Astrocyte of the spinal cord (primary cell): ENCODE measurements around the gene ATF7IP.
"Not testable (repeated sequence)": the region's sequence is repeated elsewhere in the genome, so short reads cannot be mapped to it uniquely, and the experiment has no call there.

Experiments
- DNase-seq: peaks from one replicate; pipeline ENCODE4 v3.0.0; 2011; ENCODE audit warnings: low read depth, low spot score
- H3K4me3 ChIP-seq: 2 replicates; pipeline ENCODE4 v1.5.1; 2011; ENCODE audit warnings: low read depth, mild to moderate bottlenecking, low read length, moderate library complexity
- in situ Hi-C: cut with HindIII; loops from 2 replicates; pipeline ENCODE4 v1.10.0; 2017; ENCODE audit warnings: low sequenced_read_pairs
- TF ChIP-seq, protein P1 (sequence below): IDR thresholded peaks from 2 replicates; pipeline ENCODE4 v1.5.1; 2012; ENCODE audit warnings: low read depth, mild to moderate bottlenecking, low read length, inconsistent platforms

ATF7IP gene

DNA sequence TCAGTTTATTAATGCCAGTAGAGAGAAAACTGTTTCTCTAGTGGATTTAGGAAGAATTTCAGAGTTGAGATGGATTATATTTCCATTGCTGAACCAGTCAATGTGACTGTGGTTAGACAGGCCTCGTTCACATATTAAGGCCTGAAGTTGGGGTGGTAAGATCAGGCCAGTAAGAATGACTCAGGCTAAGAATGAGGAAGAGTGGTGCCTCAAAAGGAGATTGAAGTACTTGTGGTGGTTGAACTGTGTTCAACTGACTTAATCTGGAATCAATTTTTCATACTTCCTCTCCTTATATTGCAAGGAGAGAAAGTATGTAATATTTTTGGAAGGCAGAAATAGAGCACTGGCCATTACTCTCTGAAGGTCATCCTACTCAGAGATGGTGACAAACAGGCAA lies 37.8 kb upstream of the ATF7IP start:
- no peak overlapping the region for H3K4me3 ChIP-seq
- DNase-seq: no peak
- TF ChIP-seq, protein P1, sequence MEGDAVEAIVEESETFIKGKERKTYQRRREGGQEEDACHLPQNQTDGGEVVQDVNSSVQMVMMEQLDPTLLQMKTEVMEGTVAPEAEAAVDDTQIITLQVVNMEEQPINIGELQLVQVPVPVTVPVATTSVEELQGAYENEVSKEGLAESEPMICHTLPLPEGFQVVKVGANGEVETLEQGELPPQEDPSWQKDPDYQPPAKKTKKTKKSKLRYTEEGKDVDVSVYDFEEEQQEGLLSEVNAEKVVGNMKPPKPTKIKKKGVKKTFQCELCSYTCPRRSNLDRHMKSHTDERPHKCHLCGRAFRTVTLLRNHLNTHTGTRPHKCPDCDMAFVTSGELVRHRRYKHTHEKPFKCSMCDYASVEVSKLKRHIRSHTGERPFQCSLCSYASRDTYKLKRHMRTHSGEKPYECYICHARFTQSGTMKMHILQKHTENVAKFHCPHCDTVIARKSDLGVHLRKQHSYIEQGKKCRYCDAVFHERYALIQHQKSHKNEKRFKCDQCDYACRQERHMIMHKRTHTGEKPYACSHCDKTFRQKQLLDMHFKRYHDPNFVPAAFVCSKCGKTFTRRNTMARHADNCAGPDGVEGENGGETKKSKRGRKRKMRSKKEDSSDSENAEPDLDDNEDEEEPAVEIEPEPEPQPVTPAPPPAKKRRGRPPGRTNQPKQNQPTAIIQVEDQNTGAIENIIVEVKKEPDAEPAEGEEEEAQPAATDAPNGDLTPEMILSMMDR: no peak
- in situ Hi-C loops: no loop called here

DNA sequence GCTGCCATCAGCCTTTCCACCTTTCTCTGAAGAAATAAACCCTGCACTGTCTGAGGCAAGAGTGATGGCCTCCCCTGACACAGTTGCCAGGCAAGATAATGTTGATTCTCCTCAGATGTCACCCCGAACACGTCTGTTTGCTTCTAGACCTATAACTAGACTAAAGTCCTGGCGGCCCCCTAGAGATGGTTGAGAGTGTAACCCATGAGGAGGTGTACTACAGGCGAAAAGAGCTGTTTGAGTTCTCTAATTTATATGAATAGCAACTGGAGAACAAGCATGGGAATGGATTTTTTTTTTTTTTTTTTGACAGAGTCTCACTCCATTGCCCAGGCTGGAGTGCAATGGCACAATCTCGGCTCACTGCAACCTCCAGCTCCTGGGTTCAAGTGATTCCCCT lies 33.0 kb upstream of the ATF7IP start:
- H3K4me3 ChIP-seq: no peak overlapping the region
- in situ Hi-C loops: no loop called here
- TF ChIP-seq, protein P1: no peak
- DNase-seq: no peak

DNA sequence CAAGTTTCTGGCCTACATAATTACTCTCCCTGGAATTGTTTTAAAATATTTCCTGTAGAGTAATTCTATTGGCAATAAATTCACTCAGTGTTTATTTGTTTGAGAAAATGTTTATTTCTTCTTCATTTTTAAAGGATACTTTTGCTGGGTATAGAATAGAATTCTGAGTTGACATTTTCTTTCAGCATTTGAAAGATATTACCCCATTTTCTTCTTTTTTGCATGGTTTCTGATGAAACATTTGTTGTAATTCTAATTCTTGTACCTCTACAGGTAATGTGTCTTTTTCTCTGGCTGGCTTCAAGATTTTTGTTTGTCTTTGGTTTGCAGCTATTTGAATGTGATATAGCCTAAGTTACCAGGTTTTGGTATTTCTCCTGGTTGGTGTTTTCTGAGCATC lies 25.1 kb upstream of the ATF7IP start:
- no peak for DNase-seq
- in situ Hi-C loops: no loop called here
- H3K4me3 ChIP-seq: no peak overlapping the region
- TF ChIP-seq, protein P1: no peak

DNA sequence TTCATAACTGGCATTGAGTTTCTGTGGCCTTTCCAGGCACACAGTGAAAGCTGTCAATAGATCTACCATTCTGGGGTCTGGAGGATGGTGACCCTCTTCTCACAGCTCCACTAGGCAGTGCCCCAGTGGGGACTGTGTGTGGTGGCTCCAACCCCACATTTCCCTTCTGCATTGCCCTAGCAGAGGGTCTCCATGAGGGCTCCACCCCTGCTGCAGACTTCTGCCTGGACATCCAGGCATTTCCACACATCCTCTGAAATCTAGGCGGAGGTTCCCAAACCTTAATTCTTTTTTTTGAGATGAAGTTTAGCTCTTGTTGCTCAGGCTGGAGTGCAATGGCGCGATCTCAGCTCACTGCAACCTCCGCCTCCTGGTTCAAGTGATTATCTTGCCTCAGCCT lies 14.0 kb upstream of the ATF7IP start:
- not testable (repeated sequence) for DNase-seq

DNA sequence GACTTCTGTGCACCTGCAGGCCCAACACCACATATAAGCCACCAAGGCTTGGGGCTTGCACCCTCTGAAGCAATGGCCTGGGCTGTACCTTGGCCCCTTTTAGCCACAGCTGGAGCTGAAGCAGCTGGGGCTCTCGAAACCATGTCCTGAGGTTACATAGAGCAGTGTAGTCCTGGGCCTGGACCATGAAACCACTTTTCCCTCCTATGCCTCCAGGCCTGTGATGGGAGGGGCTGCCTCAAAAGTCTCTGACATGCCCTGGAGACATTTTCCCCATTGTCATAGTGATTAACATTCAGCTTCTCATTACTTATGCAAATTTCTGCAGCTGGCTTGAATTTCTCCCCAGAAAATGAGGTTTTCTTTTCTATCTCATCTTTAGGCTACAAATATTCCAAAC lies 13.4 kb upstream of the ATF7IP start:
- H3K4me3 ChIP-seq, in situ Hi-C loops, DNase-seq: not testable (repeated sequence)

More for the DNA sequence above, 14.0 kb upstream of the ATF7IP start:
- in situ Hi-C loops, H3K4me3 ChIP-seq: not testable (repeated sequence)

DNA sequence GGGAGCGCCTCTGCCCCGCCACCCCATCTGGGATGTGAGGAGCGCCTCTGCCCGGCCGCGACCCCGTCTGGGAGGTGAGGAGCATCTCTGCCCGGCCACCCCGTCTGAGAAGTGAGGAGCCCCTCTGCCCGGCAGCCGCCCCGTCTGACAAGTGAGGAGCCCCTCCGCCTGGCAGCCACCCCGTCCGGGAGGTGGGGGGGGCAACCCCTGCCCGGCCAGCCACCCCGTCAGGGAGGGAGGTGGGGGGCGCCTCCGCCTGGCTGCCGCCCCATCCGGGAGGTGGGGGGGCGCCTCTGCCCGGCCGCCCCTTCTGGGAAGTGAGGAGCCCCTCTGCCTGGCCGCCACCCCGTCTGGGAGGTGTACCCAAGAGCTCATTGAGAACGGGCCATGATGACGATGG lies 10.8 kb upstream of the ATF7IP start:
- H3K4me3 ChIP-seq, DNase-seq, in situ Hi-C loops: not testable (repeated sequence)

DNA sequence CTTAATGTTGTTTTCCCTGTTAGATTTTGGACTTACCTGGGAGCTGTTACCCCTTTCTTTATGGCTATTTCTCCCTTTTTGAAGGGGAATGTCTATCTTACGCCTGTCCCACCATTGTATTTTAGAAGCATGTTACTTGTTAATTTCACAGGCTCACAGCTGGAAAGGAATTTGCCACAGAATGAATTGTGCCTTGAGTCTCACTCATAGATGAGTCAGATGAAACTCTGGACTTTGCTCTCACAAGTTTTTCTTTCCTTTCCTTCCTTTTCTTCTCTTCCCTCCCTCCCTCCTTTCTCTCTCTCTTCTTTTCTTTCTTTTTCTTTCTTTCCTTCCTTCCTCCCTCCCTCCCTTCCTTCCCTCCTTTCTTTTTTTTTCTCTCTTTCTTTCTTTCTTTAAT lies 9.3 kb upstream of the ATF7IP start:
- in situ Hi-C loops: no loop called here
- no peak overlapping the region for H3K4me3 ChIP-seq
- TF ChIP-seq, protein P1: no peak
- DNase-seq: no peak

DNA sequence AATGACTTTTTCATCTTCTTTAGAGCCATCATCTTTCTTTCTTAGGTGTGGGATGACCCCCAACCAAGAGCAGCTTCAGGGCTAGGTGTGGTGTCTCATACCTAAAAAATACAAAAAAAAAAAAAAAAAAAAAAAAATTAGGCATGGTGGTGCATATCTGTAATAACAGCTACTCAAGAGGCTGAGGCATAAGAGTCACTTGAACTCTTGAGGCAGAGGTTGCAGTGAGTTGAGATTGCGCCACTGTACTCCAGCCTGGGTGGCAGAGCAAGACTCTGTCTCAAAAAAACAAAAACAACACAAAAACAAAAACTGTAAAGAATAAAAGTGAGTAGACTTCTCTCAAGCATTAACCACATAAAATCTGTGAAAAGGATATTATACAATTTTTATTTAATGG lies 8.0 kb upstream of the ATF7IP start:
- in situ Hi-C loops: no loop called here
- TF ChIP-seq, protein P1: no peak
- no peak for DNase-seq
- no peak overlapping the region for H3K4me3 ChIP-seq
